CD4-positive, alpha-beta T cell treated with Interleukin-21 for 1 hour (primary cell): Measurements from ENCODE around the gene CAMK2G.
"Not testable (repeated sequence)": the region's sequence is repeated elsewhere in the genome, so short reads cannot be mapped to it uniquely, and the experiment has no call there.

Experiments used
- DNase-seq: peaks from one replicate; pipeline ENCODE4 v3.0.0-alpha.2; 2020

Gene CAMK2G

DNA sequence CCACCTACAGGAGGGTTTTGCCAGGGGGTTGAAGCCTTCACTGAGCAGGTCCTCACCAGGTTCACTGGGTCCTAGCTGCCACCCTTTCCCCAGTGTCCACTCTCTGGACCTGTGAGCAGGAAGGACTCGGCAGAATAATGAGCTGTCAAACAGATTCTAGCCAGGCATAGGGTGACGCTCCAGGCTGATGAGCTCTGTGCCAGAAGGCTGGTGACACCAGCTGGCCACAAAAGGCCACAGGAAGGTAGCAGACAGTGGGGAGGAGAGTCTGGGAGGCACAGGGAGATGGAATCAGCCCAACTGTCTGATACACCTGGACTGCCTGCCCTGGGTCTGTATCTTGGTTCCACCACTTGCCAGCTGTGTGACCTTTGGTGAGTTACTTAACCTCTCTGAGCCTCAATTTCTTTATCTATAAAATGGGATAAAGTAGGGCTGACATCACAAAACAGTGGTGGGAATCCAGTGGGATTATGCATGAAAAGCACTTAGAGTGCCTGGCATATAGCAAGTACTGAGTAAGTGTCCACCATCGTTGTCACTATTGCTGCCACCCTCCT lies 36.3 kb downstream of the CAMK2G start:
- no peak for DNase-seq

DNA sequence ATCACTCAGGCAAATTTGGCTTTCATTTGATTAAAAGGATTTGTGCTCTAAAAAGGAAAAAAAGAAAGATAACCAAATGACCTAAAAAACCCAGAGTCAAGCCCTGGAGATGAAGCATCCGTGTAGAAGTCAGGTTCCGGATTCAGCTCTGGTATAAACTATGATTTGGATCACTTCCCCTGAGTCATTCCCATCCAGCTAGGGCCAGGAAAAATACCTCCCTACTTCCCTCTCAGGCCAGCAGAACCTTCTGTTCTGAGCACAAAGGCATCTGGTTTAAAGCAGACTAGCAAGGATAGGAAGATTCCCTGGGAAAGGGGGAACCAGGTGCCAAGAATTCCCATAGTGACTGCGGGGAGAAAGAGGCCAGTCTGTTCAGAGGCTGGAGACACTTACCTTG lies 37.3 kb downstream of the CAMK2G start:
- DNase-seq: no peak

DNA sequence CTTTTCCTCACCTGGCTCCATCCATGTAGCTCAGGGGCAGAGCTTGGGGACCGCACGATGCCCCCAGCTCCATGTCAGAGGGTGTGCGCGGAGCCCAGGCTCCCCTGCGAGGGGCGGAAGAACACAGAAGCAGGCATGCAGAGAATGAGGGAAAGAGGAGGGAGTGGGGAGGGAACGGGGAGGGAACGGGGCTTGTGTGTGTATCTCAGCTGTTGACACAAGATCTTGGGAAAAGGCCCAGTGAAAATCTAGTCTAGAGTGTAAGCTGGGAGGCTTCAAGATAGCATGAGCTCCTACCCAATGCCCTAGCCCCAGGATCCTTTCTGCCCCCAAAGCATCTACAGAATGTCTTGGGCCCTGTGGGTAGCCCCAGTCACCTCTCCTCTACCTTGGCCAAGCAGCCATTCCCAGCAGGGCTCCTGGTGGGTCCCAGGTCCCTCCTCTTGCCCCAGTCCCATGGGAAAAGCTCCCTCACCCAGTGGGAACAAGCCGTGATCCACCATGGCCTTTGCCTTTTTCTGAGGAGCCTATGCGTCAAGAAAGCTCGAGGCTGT lies 37.9 kb downstream of the CAMK2G start:
- no peak for DNase-seq

DNA sequence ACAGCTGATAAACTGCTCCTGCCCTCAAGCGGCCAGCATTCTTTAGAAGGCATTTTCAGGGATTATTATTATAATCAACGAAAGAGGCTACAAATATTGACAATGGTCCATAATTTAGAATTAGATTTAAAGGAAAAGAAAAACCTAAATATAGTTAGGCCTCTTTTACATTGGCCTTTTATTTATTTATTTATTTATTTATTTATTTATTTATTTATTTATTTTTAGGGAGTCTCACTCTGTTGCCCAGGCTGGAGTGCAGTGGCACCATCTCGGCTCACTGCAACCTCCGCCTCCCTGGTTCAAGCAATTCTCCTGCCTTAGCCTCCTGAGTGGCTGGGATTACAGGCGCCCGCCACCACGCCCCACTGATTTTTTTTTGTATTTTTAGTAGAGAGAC lies 45.3 kb downstream of the CAMK2G start:
- DNase-seq: not testable (repeated sequence)

DNA sequence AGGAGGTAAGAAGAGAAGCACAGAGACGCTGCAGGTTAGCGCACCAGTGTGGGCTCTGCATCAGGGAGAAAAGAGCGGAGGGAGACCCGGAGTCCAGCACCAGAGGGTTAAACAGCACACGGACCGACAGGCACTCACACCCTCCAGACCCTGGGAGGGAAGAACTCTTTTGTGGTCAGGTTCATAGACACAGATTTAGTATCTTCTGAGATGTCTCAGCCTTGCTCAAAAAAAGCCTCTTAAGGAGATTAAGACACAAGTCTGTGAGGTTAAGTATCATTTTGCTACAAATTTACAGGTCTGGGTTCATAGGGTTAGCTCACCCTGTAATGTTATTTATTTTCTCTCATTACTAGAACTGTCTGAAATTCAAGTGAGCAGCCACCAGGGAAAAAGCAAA lies 46.2 kb downstream of the CAMK2G start:
- DNase-seq: no peak

DNA sequence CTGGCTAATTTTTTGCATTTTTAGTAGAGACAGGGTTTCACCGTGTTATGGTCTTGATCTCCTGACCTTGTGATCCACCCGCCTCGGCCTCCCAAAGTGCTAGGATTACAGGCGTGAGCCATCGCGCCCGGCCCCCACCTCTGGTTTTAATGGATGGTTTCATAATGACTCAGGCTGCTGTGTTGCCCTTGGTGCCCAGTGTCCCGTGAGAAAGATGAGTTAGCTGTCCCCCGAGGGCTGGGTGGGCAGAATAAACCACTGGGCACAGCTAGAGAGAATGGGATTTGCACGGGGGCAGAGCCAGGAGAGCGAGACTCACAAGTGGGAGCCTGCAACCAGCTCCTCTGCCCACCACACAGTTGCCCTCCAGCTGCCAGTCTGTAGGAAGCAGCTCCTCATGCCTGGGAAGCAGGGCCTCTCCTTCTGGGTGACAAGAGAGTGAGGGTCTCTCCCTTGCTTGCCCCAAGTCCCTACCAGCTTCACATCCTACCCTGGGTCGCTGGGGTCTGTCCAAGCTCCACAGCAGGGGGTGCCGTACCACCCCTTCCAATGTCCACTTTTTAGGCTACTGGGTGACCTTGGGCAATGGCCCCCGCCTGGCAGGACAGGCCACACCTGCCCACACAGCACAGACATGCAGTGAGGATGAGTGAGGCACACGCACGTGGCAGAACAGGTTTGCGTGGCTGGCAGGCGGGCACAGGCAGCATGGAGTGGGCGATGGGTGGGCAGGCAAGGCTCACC lies 46.8 kb downstream of the CAMK2G start:
- no peak for DNase-seq

DNA sequence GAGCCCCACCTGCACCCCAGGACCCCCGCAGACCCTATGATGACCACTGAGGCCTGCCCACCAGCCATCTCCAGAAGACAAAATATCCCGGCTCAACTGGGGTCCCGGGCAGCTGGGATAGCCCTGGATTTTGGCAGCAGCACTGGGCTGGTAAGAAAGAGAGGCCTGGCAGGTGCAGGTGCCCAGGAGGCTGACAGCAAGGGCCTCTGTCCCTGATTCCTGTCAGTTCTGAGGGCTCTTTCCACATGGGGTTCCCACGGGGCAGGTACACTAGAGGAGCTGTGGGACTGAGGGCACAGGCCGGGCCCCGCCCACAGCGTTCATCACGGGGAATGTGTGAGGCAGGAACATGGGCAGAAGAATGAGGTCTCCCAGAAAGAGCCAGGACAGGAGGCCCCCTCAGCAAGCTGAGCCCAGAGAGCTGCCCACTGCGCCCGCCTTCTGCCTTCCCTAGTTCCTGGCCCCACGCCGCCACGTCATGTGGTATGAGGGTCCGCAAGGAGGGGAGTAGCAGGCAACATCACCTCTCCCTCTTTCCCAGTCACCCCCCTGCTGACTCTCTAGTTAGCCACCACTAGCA lies 50.1 kb downstream of the CAMK2G start:
- no peak for DNase-seq

DNA sequence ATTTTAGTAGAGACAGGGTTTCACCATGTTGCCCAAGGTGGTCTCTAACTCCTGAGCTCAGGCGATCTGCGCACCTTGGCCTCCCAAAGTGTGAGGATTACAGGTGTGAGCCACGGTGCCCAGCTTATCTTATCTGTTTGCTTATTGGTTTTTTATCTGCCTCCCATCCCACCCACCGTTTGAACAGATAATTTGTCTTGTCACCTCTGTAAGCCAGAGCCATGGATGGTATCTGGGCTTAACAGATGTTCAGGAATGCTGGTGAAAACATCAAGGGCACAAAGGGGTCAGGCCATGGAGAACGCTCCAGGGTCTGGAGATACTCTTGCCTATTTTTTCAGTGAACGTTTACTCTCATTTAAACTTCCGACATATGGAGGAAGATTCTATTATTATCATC lies 51.0 kb downstream of the CAMK2G start:
- DNase-seq: no peak

DNA sequence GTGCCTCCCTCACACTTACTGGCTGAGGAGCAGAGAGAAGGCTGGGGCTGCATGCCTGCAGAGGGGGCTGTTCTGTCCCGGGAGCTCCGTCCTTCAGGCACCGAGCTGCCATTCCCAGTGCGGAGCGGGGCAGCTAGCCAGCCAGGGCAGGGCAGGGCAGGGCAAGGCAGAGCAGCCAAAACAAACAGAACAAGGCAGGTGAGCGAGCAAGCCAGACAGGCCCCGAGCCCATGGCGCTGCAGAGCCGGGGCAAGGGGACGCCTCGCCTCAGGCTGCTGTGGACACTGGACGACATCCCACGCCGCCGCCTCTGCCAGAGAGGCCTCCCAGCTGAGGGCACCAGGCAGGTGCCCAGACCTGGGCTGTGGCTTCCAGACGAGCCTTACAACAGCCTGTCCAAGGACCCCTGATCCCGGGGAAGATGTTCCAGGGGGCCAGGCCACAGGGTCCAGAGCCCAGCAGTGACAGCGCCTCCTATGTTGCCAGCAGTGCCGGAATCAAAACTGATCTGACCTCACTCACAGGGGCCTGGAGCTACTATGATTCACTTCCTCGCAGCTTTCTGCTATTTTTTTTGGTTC lies 54.8 kb downstream of the CAMK2G start:
- no peak for DNase-seq

DNA sequence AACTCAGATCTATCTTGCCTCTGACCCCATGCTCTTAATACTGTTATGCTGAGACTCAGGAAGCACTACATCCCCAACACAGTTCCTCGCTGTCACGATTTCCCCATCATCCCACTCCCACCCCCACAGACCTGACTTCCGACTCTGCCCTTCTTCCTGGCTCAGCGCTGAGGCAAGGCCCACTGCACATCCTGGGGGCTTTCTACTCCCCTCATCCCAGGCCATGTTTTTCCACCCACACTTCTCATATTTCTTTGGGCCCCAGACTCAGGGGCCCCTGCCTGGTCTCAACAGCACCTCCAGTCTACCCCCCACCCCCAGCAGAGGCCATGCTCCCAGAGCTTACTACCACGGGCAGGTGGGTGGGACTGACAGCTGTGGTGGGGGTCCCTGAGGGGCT lies 55.3 kb downstream of the CAMK2G start:
- no peak for DNase-seq

DNA sequence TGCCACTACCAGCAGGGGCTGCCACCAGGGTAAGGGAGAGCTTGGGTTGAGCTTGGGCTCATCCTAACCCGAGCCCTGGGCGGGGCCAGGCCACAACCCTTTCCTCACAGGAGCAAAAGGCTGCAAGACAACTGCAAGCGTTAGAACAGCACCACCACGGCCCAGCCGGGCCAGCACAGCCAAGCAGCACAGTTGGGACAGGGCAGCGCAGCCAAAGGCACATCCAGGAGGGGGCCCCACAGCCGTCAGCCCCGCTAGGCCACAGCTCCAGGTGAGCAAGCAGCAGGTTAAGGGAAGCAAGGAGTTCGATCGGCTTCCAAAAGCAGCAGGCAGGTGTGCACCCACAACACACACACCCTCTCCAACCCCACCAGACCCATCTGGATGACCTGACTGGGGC lies 56.0 kb downstream of the CAMK2G start:
- no peak for DNase-seq

DNA sequence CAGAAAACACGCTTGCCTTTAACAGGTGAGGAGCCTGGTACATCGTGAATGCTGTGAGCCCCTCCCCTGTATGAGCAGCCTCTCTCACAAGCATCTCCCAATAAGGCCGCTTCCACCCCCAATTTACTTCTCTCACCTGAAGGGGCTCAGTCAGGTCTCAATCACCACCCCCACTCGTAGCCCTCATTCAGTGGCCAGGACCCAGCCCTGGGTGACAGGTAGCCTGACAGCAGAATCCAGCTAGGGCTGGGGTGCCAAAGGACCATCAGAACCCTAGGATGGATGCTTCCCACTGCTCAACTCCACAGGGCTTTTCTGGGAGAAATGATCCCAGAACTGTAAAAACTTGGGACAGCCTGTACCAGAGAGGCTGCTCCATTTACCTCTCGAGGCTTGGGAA lies 56.5 kb downstream of the CAMK2G start:
- DNase-seq: no peak

DNA sequence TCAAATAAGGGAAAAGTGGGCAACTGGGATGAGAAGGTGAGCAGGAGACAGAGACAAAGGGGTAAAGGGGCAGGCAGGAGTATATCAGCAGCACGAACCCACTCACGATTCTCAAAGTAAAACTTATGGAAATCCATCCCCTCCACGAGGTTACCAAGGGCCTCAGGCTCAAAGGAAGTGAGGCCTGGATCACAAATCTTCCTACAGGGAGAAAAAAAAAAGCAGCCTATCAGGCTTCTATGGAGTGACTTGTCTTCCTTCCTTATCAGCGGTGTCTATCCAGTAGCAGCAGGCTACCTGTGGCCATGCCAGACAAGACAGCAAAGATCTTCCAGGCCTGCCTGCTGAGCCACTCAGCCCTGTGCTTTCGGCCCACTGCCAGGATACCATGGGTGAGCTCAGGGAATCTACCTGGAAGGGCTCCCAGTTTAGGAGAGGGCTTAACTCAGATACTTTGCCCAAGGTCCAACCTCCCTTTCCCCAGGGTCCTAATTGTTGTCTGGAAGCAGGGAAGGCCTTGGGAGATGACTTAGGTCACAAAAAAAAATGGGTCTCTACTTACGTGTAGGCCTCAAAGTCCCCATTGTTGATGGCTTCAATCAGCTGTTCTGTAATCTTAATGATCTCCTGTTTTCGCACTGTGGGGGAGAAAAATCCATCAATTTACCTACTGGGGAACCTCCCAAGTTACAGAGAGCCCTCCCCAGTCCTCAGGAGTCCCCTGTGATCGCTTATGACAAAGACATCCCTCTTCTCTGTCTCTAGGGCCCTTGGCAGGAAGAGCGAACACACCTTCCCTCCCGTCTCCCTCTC lies 57.2 kb downstream of the CAMK2G start:
- no peak for DNase-seq

DNA sequence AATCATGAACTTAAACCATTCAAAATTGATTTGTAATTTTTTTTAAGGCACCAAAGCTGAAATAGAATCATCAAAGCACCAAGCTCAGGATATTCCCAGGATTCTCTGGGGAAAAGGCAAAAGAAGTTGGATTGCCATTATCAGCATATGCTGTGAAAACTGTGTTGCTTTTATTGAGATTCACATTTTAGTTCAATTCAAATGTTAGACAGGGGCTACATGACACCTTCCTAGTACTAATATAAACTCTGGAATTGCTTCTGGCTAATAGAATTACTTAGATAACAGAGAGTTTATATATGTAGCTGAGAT lies 58.7 kb downstream of the CAMK2G start:
- DNase-seq: no peak

DNA sequence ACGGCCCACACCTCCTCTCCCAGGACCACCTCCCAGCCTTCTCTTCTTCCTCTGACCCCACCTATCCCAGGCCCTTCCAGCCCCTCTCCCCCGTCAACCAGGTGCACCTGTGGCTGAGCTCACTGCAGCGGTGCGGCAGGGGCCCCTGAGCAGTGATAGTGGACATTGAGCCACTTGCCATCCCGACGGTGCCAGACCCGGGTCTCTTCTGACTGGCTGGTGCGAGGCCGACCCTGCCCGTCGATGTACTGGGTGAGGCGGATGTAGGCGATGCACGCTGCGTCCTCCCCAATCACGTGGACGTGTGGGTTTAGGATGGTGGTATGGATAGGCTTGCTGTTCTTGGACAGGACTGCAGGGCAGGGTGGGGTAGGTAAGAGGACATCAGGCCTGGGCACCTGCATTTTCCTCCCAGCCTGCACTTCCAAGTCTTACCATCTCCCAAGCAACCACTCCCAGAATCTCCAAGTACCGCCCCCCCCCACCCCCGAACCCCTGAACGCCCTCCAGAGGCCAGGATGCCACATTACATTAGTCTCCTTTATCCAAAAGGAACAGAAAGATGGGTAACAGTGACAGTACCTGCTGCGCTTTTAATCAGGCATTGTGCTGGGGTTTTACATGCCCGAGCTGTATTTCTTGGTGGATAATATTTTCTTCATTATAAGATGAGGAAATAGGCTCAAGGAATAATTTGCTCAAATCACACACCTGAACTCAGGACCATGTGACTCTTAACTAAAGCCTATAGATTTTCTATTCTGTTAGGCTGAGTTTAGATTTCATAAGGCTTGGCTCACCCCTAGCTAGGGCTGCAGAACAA lies 59.2 kb downstream of the CAMK2G start:
- DNase-seq: peak; percentile 20

DNA sequence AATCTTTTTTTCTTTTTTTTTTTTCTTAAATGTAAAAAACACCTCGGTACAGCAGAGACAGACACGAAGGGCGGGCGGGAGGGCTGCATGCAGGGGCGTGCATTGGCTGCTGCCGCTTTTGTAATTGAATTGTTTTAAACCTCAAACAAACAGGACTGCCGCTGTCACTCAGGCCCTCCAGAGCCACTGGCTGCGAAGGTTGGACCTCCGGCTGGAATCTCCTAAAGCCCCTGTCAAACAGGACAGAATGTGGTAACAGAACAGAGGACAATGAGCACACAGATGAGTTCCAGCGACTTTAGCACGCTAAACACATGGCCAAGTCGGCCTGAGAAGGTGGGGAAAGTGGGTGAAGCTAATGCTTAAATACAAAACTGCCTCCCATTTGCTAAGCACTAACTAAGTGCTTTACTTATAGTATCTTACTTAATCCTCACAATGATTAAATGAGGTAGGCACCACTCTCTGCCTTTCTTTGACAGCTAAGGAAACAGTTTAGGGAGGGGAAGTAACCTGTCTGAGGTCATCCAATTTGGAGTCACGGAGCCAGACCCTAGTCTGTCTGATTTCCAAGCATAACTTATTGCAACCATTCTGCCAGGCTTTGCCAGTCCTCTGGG lies 60.0 kb downstream of the CAMK2G start:
- no peak for DNase-seq

DNA sequence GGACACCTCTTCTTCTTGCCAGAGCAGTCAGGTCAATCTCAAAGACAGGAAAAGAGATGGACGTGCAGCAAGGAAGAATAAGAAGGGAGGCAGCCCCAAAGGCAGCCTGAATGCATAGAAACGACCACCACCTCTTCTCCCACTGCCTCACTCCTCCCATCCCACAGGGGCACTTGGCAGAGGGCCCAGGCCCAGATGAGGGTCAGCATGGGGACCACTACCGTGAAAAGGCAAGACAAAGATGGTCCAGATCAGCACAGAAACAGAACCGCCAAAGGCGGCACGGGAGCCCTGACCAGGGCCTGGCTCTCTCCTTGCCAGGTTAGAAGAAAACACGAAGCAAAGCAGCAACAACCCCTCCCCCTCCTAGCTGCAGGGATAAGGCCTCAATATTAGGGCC lies 61.0 kb downstream of the CAMK2G start:
- no peak for DNase-seq

DNA sequence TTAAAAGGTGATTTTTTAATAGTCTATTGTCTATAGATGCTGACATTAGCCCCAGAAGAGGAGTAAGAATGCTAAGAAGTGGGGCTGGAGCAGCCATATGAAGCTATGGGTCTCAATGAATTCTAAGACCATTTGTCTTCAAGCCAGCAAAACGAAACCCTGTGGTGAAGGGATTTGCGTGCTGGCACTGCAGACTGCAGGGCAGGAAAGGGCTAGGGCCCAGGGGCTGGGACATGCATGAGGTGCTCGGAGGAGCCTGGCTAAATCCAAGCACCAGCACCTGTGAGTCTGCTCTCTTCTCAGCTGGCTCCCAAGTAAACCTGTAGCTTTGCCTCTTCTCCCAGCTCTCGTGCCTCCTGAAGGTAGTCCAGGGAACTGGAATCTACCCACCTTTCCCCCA lies 61.7 kb downstream of the CAMK2G start:
- no peak for DNase-seq

DNA sequence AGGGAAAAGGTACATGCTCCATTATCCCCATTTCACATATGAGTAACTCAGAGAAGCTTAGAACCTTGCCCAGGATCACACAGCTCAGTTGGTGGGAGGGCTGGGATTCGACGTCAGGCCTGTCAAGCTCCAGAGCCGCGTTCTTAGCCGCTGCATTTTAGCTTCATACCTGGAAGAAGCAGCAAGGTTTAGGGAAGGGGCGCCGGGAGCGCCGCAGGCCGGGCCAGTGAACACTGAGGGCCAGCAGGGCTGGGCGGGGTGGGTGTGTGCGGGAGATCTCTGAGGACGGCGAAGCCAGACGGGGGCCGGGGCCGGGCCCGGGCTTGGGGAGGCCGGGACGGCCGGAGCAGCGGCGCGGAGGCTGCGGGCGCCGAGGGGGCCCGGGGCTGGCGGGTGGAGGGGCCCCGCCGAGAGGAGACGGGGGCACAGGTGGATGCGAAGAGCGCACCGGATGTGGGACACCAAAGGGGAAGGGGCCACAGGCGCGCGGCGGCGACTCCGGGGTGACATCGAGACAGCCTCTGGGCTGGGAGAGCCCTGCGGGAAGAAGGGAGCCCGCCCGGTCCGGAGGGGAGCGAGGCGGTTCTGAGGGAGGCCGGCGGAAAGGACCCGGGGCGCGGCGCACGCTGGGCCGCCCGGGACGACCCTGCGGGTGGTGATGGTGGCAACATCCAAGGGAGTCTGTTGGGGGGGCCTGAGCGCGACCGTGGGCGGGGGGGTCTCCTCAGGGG lies 63.5 kb downstream of the CAMK2G start:
- DNase-seq: peak; percentile 70

DNA sequence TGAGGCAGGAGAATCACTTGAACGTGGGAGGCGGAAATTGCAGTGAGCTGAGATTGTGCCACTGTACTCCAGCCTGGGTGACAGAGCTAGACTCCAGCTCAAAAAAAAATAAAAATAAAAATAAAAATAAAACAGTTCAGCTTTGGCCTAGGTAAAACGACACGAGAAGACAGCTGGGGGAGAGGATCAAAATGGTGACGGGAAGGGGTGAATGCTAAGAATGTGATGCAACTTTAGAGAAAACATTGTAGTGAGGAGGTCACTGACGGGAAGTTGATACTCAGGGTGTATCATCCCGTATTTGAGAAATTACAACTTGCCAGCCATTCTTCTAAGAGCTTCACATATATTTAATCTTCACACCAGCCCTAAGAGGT lies 64.0 kb downstream of the CAMK2G start:
- DNase-seq: no peak
